HG02870 (cell line): ENCODE measurements around the gene TIMM17A.
"Not testable (repeated sequence)": the region's sequence is repeated elsewhere in the genome, so short reads cannot be mapped to it uniquely, and the experiment has no call there.

Source experiments
- ATAC-seq: cut with Tn5 transposase; IDR thresholded peaks from one replicate; pipeline ENCODE4 v1.9.1; 2021; ENCODE audit warnings: mild to moderate bottlenecking, moderate library complexity; ENCODE audit not compliant: unreplicated experiment

TIMM17A gene

DNA sequence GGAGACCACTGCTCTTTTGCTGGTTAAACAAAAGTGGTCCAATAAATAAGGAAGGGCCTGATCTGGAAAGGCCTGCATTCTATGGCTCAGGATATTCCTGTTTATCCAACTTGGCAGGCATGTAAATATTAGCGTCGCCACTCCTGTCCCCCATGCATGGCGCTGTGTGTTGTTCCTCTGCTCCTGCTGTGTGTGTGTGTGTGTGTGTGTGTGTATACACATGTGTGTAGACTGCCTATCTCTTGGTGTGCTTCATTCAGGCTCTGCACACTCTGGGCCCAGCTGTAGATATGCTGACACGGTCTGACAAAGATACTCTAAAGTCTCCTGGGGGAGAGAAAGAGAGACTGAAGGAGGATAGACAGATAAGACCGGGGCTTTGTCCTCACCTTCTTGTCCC, 15.7 kb upstream of the TIMM17A start:
- no peak for ATAC-seq

DNA sequence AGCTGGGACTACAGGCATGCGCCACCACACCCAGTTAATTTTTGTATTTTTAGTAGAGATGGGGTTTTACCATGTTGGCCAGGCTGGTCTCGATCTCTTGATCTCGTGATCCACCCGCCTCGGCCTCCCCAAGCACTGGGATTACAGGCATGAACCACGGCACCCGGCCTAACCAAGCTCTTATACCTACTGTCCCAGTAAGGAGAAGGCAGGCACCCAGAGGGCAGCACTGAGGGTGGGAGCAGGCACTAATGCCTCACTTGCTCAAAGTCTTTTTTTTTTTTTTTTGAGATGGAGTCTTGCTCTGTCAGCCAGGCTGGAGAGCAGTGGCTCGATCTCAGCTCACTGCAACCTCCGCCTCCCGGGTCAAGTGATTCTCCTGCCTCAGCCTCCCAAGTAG, 15.0 kb upstream of the TIMM17A start:
- ATAC-seq: not testable (repeated sequence)

DNA sequence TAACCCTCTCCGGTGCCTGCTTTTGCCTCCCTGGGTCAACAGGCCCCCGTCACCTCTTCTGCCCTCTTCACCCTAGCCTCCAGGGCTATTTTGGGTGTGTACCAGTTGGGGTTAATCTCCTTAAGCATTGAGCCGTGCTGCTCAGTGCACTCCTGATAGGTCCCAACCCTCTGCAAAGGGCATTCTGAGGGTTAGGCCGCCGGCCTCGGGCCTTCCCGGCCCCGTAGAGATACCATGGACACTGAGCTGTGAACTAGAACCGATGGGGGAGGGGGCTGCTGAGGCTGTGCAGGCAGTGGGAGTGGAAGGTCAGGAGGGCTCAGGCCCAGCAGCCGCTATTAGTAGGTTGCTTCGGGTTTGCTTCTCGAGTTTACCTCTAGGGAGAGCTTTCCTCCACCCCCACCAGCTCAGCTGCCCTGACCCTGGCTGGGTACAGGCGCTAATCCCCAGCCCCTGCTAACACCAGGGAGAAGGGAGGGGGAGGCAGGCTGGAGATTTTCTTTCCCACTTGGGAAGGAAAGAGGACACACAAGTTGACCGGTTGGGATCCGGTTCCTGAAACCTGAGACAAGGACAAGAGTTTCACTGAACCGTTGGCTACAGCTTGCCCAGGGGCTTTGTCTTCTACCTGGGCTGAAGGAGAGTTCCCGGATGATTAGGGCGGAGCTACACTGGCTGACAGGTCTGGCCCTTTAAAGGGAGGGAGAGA, 13.7 kb upstream of the TIMM17A start:
- no peak for ATAC-seq

DNA sequence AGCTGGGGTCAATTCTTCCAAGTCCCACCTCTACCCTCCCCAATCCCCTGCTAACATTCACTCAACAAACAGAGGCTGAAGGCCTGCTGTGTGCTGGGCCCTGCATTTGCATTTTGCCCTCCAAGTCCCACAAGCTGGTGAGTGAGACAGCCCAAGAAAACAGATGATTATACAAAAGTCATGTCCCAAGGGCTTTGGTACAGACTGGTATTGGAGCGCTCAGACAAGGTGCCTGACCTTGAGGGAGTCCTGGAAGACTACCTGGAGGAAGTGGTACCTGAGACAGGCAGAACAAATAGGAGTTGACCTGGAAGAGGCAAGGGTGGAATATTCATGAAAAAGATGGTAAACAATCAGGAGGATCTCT, 13.2 kb upstream of the TIMM17A start:
- ATAC-seq: no peak

DNA sequence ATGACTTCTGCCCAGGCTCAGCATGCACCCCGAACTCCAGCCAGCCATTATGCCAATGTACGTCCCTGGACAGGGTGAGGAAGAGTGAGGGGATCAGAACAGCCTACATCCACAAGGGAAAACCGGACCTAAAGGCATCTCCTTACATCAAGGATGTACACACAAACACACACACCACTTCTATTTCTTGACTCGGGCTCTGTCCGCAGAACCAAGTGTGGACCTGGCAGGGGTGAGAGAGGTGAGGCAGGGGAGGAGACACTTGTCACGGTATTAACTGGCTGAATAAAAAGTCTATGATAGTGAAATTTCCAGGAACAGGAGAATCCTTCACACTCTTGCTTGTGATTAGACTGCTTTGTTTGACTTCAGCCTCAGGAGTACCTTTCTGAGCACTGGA, 11.3 kb upstream of the TIMM17A start:
- ATAC-seq: no peak

DNA sequence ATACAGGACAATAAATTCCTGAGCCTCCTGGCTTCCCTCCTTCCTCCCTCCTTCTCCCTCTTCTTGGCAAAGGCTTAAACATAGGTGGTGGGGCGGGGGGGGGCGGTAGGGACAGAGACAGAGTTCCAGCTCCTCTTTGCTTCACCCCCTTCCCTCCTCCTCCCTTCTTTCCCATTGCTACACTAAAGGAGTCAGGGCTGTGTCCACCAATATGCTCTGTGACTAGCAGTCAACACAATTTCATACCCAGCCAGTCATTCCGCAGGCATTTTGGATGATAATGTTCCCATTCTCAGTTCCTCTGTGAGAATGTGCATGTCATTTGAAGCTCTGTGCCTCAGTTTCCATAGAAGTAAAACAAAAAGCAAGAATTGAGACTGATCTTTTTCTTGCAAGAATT, 10.7 kb upstream of the TIMM17A start:
- ATAC-seq: no peak

DNA sequence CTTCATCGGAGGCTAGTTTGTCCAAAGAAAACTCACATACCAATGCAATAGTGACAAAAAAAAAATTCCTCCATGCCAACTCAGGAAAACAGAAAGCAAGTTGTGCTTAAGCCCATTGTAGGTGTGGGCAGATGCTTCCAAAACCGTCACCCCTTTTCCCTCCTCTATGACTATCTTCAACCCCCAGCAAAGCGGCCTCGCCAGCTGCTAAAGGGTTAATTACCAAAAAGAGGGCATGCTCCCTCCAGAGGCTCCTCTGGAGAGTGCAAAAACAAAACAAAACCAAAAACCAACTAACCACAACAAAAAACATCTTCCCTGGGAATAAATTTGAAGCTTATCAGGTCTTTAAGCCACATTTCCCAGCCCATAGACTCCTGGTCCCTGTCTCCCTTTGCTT, 10.1 kb upstream of the TIMM17A start:
- no peak for ATAC-seq

DNA sequence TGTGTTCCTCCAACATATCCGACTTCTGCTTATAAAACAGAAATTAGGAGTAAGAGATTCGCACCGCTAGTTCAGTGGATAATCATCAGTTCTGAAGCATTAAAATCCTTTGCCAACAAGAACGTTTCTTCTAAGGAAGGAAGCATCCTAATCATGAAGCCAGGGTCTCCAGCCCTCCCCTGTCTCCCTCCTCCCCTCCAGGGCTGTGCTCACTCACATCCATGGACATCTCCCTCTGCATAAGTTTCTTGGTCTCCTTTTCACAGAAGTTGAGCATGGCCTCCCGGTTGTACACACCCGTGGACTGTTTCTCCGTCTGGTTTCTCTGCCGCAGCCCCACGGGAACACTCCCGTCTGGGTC, 9.5 kb upstream of the TIMM17A start:
- ATAC-seq: no peak

DNA sequence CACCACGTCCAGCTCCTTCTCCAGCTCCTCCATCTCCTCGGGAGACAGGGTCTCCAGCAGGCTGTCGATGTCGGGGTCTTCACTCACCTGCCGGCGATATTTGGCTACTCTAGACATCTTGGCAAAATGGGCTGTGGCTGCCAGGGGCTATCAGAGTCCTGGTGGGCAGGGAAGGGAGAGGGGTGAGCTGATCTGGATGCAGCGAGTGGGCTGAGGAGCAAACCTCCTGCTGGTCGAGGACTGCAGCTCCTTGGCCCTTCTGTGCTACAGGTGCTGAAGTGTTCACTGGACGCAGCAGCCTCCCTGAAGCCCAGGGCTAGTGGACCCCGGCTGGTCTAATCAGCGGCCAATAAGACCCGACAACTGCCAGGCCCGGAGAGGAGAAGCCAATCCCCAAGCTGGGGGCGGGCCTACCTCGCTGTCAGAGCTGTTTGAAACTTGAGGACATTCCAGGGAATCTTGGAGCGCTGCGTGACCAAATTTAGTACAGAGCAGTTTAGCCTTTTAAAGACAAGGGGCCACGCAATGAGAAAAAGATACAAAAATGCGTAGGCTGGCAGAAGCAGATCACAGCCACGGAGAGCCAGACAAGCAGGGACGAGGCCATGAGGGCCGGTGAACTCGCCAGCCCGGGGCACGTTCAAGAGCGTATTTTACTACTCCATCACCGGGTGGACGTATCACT, 8.9 kb upstream of the TIMM17A start, which contains the start of gene LMOD1:
Gene LMOD1 (minus strand): TSS at position 325 of the 685 bp plus-strand sequence. CDS start 208 bp downstream, at position 117.
- ATAC-seq: no peak

DNA sequence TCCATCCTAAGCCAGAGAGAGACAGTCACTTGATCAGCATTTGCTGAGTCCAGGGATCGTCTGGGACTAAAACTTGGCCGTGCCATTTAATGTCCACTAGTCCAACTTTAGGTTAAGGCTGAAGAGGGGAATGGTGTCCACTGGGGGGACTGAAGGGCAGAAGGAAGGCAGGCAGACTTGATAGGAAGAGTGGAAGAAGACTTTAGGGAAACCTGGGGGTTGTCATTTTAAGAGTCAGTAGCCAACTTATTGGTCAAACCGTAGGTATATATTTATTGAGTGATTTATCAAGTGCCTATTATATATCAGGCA, 7.7 kb upstream of the TIMM17A start:
- no peak for ATAC-seq

DNA sequence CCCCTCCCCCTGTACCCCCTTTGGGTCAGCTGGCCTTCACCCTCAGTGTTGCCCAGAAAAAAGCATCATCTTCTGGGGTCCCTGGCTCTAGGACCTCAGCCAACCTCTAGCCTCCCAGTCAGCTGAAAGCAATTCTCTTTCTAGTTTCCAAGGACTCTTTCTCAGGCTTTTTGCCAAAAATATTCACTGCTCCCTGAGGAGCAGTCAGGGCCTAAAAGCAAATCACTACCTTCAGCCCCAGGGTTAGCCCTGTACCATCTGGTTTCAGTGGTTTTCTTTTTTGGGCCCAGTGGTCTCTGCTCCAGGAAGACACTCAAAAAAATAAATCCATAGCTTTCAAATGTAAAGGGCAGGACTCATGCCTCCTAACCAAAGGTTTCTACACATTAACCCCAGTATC, 5.8 kb upstream of the TIMM17A start:
- no peak for ATAC-seq

DNA sequence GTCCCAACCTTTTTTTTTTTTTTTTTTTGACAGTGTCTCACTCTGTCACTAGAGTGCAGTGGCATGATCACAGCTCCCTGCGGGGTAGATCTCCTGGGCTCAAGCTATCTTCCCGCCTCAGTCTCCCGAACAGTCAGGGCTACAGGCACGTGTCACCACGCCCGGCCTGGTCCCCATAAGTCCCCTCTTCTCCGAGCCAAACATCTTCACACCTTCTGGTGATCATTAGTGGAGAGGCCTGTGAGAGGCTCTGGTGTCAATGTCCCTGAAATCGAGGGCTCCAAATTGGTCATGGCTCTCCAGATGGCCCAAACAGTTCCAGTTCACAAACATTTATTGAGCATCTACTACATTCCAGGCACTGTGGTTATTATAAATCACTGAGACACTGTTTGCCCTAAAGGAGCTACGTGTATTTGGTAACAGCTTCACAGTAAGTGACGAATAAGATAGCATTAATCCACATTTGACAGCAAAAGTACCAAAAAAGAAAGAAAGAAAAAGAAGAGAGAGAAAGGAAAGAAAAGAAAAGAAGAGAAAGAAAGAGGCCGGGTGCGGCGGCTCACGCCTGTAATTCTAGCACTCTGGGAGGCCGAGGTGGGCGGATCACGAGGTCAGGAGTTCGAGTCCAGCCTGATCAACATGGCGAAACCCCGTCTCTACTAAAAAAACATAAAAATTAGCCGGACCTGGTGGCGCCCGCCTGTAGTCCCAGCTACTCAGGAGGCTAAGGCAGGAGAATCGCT, 867 bp upstream of the TIMM17A start:
- no peak for ATAC-seq

DNA sequence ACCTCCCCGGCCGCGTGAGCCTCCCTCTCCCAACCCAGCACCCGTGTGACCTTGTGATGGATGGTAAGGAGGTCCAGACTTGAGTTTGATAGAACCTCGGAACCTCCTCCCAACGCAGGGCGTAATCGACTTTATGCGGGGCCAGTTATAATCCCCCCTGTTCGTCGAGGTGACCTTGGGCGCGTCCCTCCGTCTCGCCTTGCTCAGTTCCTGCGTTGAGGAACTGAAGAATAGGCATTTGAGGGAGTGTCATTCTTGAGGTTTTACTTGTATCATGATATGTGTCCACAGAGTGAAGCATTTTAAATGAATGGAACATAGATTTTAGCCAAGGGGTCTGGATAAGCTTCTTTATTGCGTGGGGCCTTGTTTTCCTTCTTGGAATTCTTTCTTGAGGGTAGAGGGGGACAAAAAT, 433 bp downstream of the TIMM17A start:
- ATAC-seq: peak; percentile 31

DNA sequence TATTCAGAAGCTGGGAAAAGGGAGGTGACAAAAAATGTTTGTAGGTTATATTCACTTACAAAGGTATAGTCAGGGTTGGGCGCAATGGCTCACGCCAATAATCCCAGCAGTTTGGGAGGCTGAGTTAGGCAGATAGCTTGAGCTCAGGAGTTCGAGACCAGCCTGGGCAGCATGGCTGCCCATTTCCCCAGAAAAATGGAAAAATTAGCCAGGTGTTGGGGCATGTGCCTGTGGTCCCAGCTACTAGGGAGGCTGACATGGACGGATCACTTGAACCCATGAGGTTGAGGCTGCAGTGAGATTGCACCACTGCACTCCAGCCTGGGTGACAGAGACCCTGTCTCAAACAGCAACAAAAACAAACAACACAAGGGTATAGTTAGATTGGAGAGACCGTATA, 3.0 kb downstream of the TIMM17A start:
- no peak for ATAC-seq

DNA sequence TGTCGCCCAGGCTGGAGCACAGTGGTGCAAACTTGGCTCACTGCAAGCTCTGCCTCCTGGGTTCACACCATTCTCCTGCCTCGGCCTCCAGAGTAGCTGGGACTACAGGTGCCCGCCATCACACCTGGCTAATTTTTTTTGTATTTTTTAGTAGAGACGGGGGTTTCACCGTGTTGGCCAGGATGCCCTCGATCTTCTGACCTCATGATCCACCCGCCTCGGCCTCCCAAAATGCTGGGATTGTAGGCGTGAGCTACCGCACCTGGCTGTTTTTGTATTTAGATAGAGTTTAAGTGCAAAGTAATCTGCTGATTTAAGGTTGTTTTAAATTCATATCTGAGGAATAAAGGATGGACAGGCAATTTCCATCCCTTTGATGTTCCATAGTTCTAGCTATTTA, 7.1 kb downstream of the TIMM17A start:
- ATAC-seq: not testable (repeated sequence)

DNA sequence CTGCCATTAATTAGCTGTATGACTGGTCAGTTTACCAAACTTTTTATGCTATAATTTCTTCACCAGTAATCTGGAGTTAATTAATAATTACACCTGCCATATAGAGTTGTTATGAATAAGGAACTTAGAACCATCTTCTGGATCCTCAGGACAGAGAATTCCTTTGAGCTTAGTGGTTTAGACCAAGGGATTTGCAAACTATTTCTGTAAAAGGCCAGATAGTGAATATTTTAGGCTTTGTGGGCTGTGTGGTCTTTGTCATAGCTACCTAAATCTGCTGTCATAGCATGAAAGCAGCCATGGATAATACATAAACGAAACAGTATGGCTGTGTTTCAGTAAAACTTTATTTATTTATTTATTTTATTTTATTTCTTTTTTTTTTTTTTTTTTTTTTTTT, 9.0 kb downstream of the TIMM17A start:
- no peak for ATAC-seq

DNA sequence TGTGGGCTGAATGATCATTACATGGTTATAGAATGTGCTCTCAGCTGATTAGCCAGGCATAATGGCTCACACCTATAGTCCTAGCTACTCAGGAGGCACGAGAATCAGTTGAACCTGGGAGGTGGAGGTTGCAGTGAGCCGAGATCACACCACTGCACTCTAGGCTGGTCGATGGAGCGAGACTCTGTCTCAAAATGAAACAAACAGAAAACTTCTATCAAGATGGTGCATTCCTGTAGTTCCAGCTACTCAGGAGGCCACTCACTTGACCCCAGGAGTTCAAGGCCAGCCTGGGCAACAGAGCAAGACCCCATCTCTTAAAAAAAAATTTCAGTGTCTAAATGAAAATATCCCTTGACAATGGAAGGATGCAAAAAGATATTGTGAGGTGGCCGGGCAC, 10.9 kb downstream of the TIMM17A start:
- no peak for ATAC-seq

DNA sequence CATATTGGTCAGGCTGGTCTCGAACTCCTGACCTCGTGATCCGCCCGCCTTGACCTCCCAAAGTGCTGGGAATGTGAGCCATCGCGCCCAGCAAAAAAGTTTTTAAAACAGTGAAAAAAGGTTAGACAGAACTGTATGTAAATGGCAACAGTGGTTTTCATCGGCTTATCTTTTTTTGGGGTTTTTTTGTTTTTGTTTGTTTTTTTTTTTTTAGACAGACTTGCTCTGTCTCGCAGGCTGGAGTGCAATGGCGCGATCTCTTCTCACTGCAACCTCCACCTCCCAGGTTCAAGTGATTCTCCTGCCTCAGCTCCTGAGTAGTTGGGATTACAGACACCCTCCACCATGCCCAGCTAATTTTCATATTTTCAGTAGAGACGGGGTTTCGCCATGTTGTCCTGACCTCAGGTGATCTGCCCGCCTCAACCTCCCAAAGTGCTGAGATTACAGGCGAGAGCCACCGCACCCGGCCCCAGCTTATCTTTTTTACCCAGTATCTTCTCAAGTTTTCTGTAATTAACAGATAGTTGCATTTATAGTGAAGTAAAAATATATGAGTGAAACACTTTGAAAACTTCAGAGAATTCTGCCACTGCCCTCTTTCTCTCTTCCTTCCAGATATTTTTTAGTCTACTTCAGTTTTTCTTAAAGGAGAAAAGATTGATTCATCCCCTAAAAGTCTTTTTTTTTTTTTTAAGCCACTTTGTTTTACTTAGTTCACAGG, 13.1 kb downstream of the TIMM17A start:
- no peak for ATAC-seq

DNA sequence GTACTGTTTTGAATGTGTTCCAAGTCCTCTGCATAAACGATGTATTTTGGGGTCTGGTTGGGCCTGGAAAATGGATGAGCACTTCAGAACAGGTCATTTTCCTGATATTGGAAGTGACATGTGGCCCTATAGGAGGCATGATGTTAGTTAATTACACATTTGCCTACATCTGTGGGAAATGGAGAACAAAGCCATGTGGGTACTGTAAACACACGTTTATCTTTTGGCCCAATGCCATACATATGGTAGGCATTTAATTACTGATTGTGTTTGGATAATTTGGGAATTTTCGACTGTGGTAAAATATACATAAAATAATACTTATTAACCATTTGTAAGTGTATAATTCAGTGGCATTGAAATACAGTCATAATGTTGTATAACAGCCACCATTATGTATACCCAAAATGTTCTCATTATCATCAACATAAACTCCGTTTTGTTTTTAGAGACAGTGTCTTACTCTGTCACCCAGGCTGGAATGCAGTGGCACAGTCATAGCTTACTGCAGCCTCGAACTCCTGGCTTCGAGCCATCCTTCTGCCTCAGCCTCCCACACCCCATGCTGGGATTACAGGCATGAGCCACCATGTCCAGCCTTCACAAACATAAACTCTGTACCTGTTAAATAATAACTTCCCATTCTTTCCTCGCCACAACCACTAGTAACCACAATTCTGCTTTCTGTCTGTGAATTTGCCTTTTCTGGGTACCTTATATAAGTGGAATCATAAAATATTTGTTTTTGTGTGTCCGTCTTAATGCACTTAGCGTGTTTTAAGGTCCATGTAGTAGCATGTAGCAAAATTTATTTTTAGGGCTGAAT, 15.2 kb downstream of the TIMM17A start:
- ATAC-seq: no peak

DNA sequence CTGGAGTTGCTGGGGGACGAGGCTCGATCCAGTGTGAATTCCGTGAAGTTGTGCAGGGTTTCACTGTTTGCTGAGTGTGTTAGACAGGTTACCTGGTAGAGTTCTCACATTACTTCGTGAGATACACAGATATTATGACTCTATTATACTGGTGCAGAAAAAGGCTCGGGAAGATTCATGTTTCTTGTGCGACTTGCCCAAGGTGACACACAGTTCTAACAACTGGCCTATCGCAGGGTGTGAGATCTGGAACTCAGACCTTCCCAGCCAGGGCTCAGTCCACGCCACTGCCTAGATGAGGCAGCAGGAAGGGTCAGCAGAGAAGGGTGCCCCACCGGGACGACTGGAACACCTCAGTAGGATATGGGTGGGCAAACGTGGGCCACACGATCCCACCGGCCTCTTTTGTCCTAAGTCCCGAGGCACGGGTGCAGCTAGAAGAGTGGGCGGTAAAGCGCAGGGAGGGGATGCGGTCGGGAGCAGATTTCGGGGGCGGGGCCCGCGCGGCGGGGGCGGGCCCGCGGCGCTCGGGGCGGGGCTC, 26.8 kb downstream of the TIMM17A start:
- peak; percentile 6 for ATAC-seq
